Parathyroid adenoma (tissue), 2 donors: ENCODE results near the gene DDR1.

Experiments
- H2AFZ ChIP-seq: fragments of 300-600 bp; sonication (generic); one replicate; pipeline ENCODE4 v1.7.0; 2017; ENCODE audit warnings: antibody characterized with exemption, mild to moderate bottlenecking
- H3K27ac ChIP-seq: fragments of 300-600 bp; sonication (generic); one replicate; pipeline ENCODE4 v1.7.0; 2017
- H3K27me3 ChIP-seq: fragments of 300-600 bp; sonication (generic); one replicate; pipeline ENCODE4 v1.7.0; 2017; ENCODE audit warnings: low read length; ENCODE audit not compliant: control insufficient read depth, insufficient read depth
- H3K36me3 ChIP-seq: fragments of 300-600 bp; sonication (generic); one replicate; pipeline ENCODE4 v1.7.0; 2017; ENCODE audit warnings: low read length; ENCODE audit not compliant: control insufficient read depth, insufficient read depth
- H3K4me1 ChIP-seq: fragments of 300-600 bp; sonication (generic); one replicate; pipeline ENCODE4 v1.7.0; 2017; ENCODE audit warnings: control low read depth
- H3K4me2 ChIP-seq: fragments of 300-600 bp; sonication (generic); one replicate; pipeline ENCODE4 v1.7.0; 2017; ENCODE audit warnings: low read length
- H3K4me3 ChIP-seq: fragments of 300-600 bp; sonication (generic); one replicate; pipeline ENCODE4 v1.7.0; 2017; ENCODE audit warnings: low read depth, low read length
- H3K79me2 ChIP-seq: fragments of 300-600 bp; sonication (generic); one replicate; pipeline ENCODE4 v1.7.0; 2017; ENCODE audit warnings: control low read depth
- H3K9ac ChIP-seq: fragments of 300-600 bp; sonication (generic); one replicate; pipeline ENCODE4 v1.7.0; 2017; ENCODE audit warnings: mild to moderate bottlenecking
- H3K9me3 ChIP-seq: fragments of 300-600 bp; sonication (generic); one replicate; pipeline ENCODE4 v1.7.0; 2017; ENCODE audit warnings: low read length; ENCODE audit not compliant: control insufficient read depth
- TF ChIP-seq, protein P1 (sequence below): fragments of 300-600 bp; sonication (generic); IDR thresholded peaks from one replicate; pipeline ENCODE4 v1.7.0; 2017; ENCODE audit warnings: antibody characterized with exemption, mild to moderate bottlenecking
- donor health status: primary hyperparathyroidism.

The DDR1 gene

GRCh38 chr6:30885481-30885998 is 1.2 kb downstream of the DDR1 start:
- H2AFZ ChIP-seq, result peak overlapping the region; percentile 19
- peak overlapping the region; percentile 100 for H3K27ac ChIP-seq
- TF ChIP-seq, protein P1, sequence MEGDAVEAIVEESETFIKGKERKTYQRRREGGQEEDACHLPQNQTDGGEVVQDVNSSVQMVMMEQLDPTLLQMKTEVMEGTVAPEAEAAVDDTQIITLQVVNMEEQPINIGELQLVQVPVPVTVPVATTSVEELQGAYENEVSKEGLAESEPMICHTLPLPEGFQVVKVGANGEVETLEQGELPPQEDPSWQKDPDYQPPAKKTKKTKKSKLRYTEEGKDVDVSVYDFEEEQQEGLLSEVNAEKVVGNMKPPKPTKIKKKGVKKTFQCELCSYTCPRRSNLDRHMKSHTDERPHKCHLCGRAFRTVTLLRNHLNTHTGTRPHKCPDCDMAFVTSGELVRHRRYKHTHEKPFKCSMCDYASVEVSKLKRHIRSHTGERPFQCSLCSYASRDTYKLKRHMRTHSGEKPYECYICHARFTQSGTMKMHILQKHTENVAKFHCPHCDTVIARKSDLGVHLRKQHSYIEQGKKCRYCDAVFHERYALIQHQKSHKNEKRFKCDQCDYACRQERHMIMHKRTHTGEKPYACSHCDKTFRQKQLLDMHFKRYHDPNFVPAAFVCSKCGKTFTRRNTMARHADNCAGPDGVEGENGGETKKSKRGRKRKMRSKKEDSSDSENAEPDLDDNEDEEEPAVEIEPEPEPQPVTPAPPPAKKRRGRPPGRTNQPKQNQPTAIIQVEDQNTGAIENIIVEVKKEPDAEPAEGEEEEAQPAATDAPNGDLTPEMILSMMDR, result no peak
- H3K4me2 ChIP-seq, result peak overlapping the region; percentile 99
- no peaks in the 10 kb centered on the region for H3K36me3 ChIP-seq
- no peaks in the 10 kb centered on the region for H3K9me3 ChIP-seq
- no peaks in the 10 kb centered on the region for H3K27me3 ChIP-seq
- peaks cover 51% of the 10 kb centered on the region for H3K4me1 ChIP-seq
- H3K9ac ChIP-seq, result peak overlapping the region; percentile 49
- H3K79me2 ChIP-seq, result peaks cover 38% of the 10 kb centered on the region
- H3K4me3 ChIP-seq, result peak overlapping the region; percentile 72

DNA sequence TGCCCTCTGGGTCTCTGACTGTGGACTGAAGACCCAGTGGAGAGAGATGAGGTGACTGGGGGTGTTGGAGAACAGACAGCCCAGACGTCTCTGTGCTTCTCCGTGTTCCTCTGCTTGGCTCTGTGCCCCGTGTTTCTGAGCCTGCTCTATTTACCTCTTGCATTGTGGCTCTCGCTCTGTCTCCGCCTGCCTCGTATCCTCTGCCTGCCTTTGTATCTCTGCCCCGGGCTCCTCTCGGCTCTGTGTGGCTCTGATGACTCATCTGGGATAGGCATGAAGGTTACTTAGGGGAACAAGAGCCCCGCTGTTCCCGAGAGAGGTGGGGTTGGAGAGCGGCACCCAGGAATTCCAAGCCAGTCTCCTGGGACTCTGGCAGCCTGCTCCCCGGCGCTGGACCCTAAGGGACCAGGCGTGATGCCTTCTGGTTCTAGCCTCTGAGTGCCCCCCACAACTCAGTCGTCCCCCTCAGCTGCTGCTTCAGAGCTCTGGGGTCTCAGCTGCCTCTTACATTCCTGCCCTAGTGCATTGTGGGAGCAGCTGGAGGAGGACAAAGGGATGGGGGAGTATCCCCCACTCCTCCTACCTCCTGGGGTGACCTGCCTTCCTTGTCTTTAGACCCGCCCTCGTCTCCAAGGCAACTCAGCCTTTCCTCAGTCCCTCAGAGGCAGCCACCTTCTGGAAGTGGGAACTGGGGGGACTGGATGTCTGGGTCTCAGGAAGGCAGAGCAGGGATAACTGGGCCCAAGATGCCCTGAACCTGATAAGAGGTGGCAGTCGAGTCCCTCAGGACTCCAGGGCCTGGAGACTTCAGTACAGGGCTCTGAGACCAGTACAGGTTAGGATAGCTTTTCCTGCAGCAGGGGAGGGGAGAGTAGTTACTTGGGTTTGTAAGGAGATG is 1.9 kb downstream of the DDR1 start:
- TF ChIP-seq, protein P1, result no peak
- peak overlapping the region; percentile 99 for H3K4me2 ChIP-seq
- H3K79me2 ChIP-seq, result peaks cover 41% of the 10 kb centered on the region
- H3K27ac ChIP-seq, result peak overlapping the region; percentile 100
- H3K4me3 ChIP-seq, result peak overlapping the region; percentile 72
- peak overlapping the region; percentile 19 for H2AFZ ChIP-seq
- H3K9me3 ChIP-seq, result no peaks in the 10 kb centered on the region
- no peaks in the 10 kb centered on the region for H3K36me3 ChIP-seq
- H3K4me1 ChIP-seq, result peaks cover 44% of the 10 kb centered on the region
- H3K9ac ChIP-seq, result no peak overlapping the region
- no peaks in the 10 kb centered on the region for H3K27me3 ChIP-seq

GRCh38 chr6:30886897-30887255 is 2.6 kb downstream of the DDR1 start:
- peaks cover 38% of the 10 kb centered on the region for H3K4me1 ChIP-seq
- TF ChIP-seq, protein P1, result no peak
- H3K4me2 ChIP-seq, result peak overlapping the region; percentile 99
- peak overlapping the region; percentile 100 for H3K27ac ChIP-seq
- no peaks in the 10 kb centered on the region for H3K27me3 ChIP-seq
- no peak overlapping the region for H3K9ac ChIP-seq
- no peaks in the 10 kb centered on the region for H3K9me3 ChIP-seq
- H3K4me3 ChIP-seq, result no peak overlapping the region
- no peaks in the 10 kb centered on the region for H3K36me3 ChIP-seq
- H2AFZ ChIP-seq, result no peak overlapping the region
- peaks cover 42% of the 10 kb centered on the region for H3K79me2 ChIP-seq

- Histone ChIP-seq H2AFZ (no peak overlapping the region), H3K4me2 (no peak overlapping the region), H3K9ac (no peak overlapping the region), H3K79me2 (peaks cover 43% of the 10 kb centered on the region), H3K27ac (no peak overlapping the region), H3K4me1 (peaks cover 28% of the 10 kb centered on the region), H3K36me3 (no peaks in the 10 kb centered on the region), H3K9me3 (no peaks in the 10 kb centered on the region), H3K4me3 (no peak overlapping the region), H3K27me3 (no peaks in the 10 kb centered on the region)
- TF ChIP-seq, protein P1, result no peak
Measured at GRCh38 chr6:30887901-30888815, 3.8 kb downstream of the DDR1 start.
